ENCODE data around the gene BROX.

The BROX gene

GRCh38 chr1:222781251-222781650 is 68.9 kb downstream of the BROX start:
- DNase-seq = no peak

GRCh38 chr1:222783051-222783450 is 70.7 kb downstream of the BROX start:
- DNase-seq = no peak

- DNase-seq = no peak
Measured at GRCh38 chr1:222784371-222784770, 72.0 kb downstream of the BROX start.

Data from femur (tissue), 1 donor.